ENCODE data around the gene CD151. TPM values are rescaled to one million over a fixed set of nuclear protein-coding genes. Genes with fewer than 3 reads are reported as not detected.

CD151 gene
- polyA plus RNA-seq, 1 of the 3 experiments (the other 2 are of a cell fraction): 922 TPM

DNA sequence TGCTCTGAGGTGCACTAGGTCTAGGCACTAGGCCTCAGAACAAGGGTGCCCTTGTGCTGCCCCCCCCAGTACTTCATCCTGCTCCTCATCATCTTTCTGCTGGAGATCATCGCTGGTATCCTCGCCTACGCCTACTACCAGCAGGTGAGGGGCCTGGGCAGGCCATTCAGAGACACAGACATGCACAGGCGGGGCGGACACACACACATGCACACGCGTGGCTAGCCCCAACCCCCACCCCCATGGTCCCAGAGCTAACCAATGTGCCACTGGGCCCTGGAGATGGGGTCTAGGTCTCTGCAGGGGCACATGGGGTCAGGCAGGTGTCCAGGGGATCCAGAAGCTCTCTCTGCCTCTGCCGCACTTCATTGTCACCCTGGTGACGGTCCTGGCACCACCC lies 3.9 kb downstream of the CD151 start:
- no peak for DNase-seq
- ChIA-PET POLR2A (no interaction called here), CTCF (interaction anchor here (3.8 kb wide), 1 partner anchor 11 kb away, joined by 21 read pairs; no protein-coding TSS in a partner anchor)
- Histone ChIP-seq H3K27ac (ENCODE audit: low read depth in 2 of 2, low read length in 1 of 2) (peak overlapping the region in 1 of 2 experiments; percentile 32; a peak in 2 of 4 replicates), H4K20me1 (ENCODE audit: insufficient read depth) (peaks cover 63% of the 10 kb centered on the region), H3K4me1 (ENCODE audit: control insufficient read depth in 1 of 2, insufficient read depth in 2 of 2, low read depth in 1 of 2, low read length in 1 of 2) (peaks cover 6 to 36% of the 10 kb centered on the region in 2 experiments; a peak in 3 of 4 replicates), H3K4me3 (ENCODE audit: low read depth in 2 of 2, low read length in 1 of 2) (no peak overlapping the region), H3K79me2 (ENCODE audit: insufficient read depth) (peaks cover 87% of the 10 kb centered on the region), H3F3A (replicated peaks; ENCODE audit: insufficient read depth) (peaks cover 50% of the 10 kb centered on the region), H3K36me3 (replicated peaks in 1 of 2; ENCODE audit: control insufficient read depth in 1 of 2, insufficient read depth in 2 of 2, low read length in 1 of 2) (peaks cover 22 to 45% of the 10 kb centered on the region in 2 experiments), H3K9ac (no peak overlapping the region), H3K27me3 (ENCODE audit: insufficient read depth) (no peaks in the 10 kb centered on the region), H3K9me2 (no peaks in the 10 kb centered on the region), H2AFZ (ENCODE audit: low read depth) (no peak overlapping the region), H3K4me2 (peak overlapping the region; percentile 28; the same call in 1 of the 2 replicates), H3K9me3 (no peaks in the 10 kb centered on the region)
- TF ChIP-seq, protein P1, sequence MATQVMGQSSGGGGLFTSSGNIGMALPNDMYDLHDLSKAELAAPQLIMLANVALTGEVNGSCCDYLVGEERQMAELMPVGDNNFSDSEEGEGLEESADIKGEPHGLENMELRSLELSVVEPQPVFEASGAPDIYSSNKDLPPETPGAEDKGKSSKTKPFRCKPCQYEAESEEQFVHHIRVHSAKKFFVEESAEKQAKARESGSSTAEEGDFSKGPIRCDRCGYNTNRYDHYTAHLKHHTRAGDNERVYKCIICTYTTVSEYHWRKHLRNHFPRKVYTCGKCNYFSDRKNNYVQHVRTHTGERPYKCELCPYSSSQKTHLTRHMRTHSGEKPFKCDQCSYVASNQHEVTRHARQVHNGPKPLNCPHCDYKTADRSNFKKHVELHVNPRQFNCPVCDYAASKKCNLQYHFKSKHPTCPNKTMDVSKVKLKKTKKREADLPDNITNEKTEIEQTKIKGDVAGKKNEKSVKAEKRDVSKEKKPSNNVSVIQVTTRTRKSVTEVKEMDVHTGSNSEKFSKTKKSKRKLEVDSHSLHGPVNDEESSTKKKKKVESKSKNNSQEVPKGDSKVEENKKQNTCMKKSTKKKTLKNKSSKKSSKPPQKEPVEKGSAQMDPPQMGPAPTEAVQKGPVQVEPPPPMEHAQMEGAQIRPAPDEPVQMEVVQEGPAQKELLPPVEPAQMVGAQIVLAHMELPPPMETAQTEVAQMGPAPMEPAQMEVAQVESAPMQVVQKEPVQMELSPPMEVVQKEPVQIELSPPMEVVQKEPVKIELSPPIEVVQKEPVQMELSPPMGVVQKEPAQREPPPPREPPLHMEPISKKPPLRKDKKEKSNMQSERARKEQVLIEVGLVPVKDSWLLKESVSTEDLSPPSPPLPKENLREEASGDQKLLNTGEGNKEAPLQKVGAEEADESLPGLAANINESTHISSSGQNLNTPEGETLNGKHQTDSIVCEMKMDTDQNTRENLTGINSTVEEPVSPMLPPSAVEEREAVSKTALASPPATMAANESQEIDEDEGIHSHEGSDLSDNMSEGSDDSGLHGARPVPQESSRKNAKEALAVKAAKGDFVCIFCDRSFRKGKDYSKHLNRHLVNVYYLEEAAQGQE (IDR thresholded peaks at IDR 0.05; ENCODE audit: low read depth, low read length): no peak
- TF ChIP-seq TAF1 (IDR thresholded peaks at IDR 0.05; ENCODE audit: borderline replicate concordance, low read depth, low read length): no peak
- no peak for TF ChIP-seq JUND (IDR thresholded peaks at IDR 0.05)
- no peak for TF ChIP-seq RXRA (IDR thresholded peaks at IDR 0.05; ENCODE audit: borderline replicate concordance, low read depth)
- TF ChIP-seq, protein P2, sequence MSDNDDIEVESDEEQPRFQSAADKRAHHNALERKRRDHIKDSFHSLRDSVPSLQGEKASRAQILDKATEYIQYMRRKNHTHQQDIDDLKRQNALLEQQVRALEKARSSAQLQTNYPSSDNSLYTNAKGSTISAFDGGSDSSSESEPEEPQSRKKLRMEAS (IDR thresholded peaks at IDR 0.05; ENCODE audit: low read depth): no peak
- no peak for TF ChIP-seq GATA2 (CRISPR knock-in tag; IDR thresholded peaks at IDR 0.05)
- no peak for TF ChIP-seq TCF12 (IDR thresholded peaks at IDR 0.05)
- TF ChIP-seq MXI1 (IDR thresholded peaks at IDR 0.05; ENCODE audit: low read depth, low read length): no peak
- TF ChIP-seq RAD21 (IDR thresholded peaks at IDR 0.05; ENCODE audit: low read length): no peak
- no peak for TF ChIP-seq USF2 (IDR thresholded peaks at IDR 0.05; ENCODE audit: borderline replicate concordance, low read depth, low read length)
- 95% methylated on average over 4 of the region's 9 CpGs for WGBS (ENCODE audit: low lambda C conversion rate)

GRCh38 chr11:837189-837989 lies 4.6 kb downstream of the CD151 start:
- no peak for DNase-seq
- POLR2A ChIA-PET: interaction anchor here (0.9 kb wide), 1 partner anchor 18 kb away, joined by 3 read pairs; the partner anchor contains the start of gene PNPLA2
- Histone ChIP-seq H3K9ac (no peak overlapping the region), H2AFZ (ENCODE audit: low read depth) (no peak overlapping the region), H3K79me2 (ENCODE audit: insufficient read depth) (peaks cover 87% of the 10 kb centered on the region), H3K36me3 (replicated peaks in 1 of 2; ENCODE audit: control insufficient read depth in 1 of 2, insufficient read depth in 2 of 2, low read length in 1 of 2) (peaks cover 24 to 45% of the 10 kb centered on the region in 2 experiments), H3K4me2 (peak overlapping the region; percentile 28; the same call in 1 of the 2 replicates), H3K9me2 (no peaks in the 10 kb centered on the region), H3F3A (replicated peaks; ENCODE audit: insufficient read depth) (peaks cover 50% of the 10 kb centered on the region), H3K9me3 (no peaks in the 10 kb centered on the region), H3K27me3 (ENCODE audit: insufficient read depth) (no peaks in the 10 kb centered on the region), H3K4me3 (ENCODE audit: low read depth in 2 of 2, low read length in 1 of 2) (no peak overlapping the region), H3K27ac (ENCODE audit: low read depth in 2 of 2, low read length in 1 of 2) (0 out of 4 replicates have a peak overlapping the region, but pooled peaks of 1 of the 2 experiments have one; percentile 32), H3K4me1 (ENCODE audit: control insufficient read depth in 1 of 2, insufficient read depth in 2 of 2, low read depth in 1 of 2, low read length in 1 of 2) (peaks cover 3 to 29% of the 10 kb centered on the region in 2 experiments; a peak in 2 of 4 replicates), H4K20me1 (ENCODE audit: insufficient read depth) (peaks cover 69% of the 10 kb centered on the region)
- no peak for TF ChIP-seq TEAD4 (IDR thresholded peaks at IDR 0.05; ENCODE audit: borderline replicate concordance, insufficient read depth)
- no peak for TF ChIP-seq EZH2phosphoT487 (IDR thresholded peaks at IDR 0.05; ENCODE audit: borderline replicate concordance, low read depth)
- TF ChIP-seq MXI1 (IDR thresholded peaks at IDR 0.05; ENCODE audit: low read depth, low read length): no peak
- no peak for TF ChIP-seq FOSL2 (IDR thresholded peaks at IDR 0.05; ENCODE audit: borderline replicate concordance, low read depth)
- no peak for TF ChIP-seq GABPA (IDR thresholded peaks at IDR 0.05; ENCODE audit: low read depth)
- no peak for TF ChIP-seq USF2 (IDR thresholded peaks at IDR 0.05; ENCODE audit: borderline replicate concordance, low read depth, low read length)
- TF ChIP-seq JUND (IDR thresholded peaks at IDR 0.05): 0 out of 2 replicates have a peak, but pooled peaks have one; percentile 8
- TF ChIP-seq RXRA (IDR thresholded peaks at IDR 0.05; ENCODE audit: borderline replicate concordance, low read depth): no peak
- WGBS (ENCODE audit: low lambda C conversion rate): 81% methylated on average over 11 of the region's 22 CpGs
- CTCF ChIA-PET: interaction anchor here (3.8 kb wide), 1 partner anchor 10 kb away, joined by 21 read pairs; no protein-coding TSS in a partner anchor

Data from SK-N-SH (cell line).